ENCODE data around the gene NIPA2. TPM values are rescaled to one million over a fixed set of nuclear protein-coding genes. Genes with fewer than 3 reads are reported as not detected.

The NIPA2 gene
- total and polyA plus RNA-seq, 2 of the 13 experiments (the other 11 are each of a cell fraction or from before 2014, with no cell fraction given), result 29.0 to 56.2 TPM

DNA sequence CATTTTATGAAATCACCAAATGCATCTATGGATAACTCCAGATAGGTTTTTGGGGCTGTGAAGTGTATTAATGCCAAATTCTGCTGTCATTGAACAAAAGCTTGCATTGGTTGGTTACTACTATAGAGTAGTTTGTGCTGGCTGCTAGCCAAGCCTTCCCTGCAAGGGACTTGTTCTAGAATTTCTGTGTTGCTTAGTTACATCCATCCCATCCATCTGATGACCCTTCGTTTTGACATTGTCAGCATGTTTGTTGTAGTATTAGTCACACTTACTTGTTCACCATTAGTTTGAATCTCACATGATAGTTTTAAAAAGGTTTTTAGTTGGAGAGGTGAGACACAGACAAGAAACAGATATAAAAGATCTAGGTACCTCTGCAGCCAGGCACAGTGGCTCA, 7.0 kb upstream of the NIPA2 start:
- POLR2A ChIA-PET, result no interaction called here
- Histone ChIP-seq H3K4me3 (replicated peaks in 1 of 3; ENCODE audit: insufficient read depth in 1 of 3, low read depth in 2 of 3, low read length in 3 of 3) (no peak overlapping the region), H3K27ac (ENCODE audit: extremely low read length, insufficient read depth, low read length) (no peak overlapping the region), H3K27me3 (ENCODE audit: control insufficient read depth in 1 of 2, insufficient read depth in 2 of 2, low read length in 2 of 2) (no peaks in the 10 kb centered on the region), H3K9me3 (ENCODE audit: low read length) (no peaks in the 10 kb centered on the region), H2AFZ (ENCODE audit: low read length) (no peak overlapping the region), H4K20me1 (ENCODE audit: insufficient read depth, low read length) (no peaks in the 10 kb centered on the region), H3K9ac (ENCODE audit: insufficient read depth, low read depth, low read length) (no peak overlapping the region), H3K4me1 (ENCODE audit: insufficient read depth, low read length) (0 out of 2 replicates have a peak, but pooled peaks cover 6% of the 10 kb centered on the region), H3K79me2 (ENCODE audit: insufficient read depth, low read length) (no peaks in the 10 kb centered on the region), H3K4me2 (ENCODE audit: low read depth, low read length) (no peak overlapping the region), H3K36me3 (replicated peaks in 1 of 2; ENCODE audit: control insufficient read depth in 1 of 2, insufficient read depth in 2 of 2, low read length in 2 of 2) (peaks cover 3 to 10% of the 10 kb centered on the region in 2 experiments; a peak in 3 of 5 replicates)
- CTCF ChIA-PET (ENCODE audit: low intra/inter-chr PET ratio, low total read pairs), result no interaction called here
- intact Hi-C loops (cut with micrococcal nuclease; ENCODE audit: unreplicated experiment) (loop anchor here (10.0 kb wide), 1 partner anchor 143 kb away; no protein-coding TSS in a partner anchor), in situ Hi-C loops (cut with HindIII; ENCODE audit: extremely low pct_ligation_motif_present, low pct_unique_long_range_greater_than_20kb) (no loop called here)
- DNase-seq (ENCODE audit: low spot score) (no peak), FAIRE-seq (no peak), ATAC-seq (no peak)
- 90% methylated on average over 1 of the region's 1 CpG for WGBS (ENCODE audit: low lambda C conversion rate)
- TF ChIP-seq MAFF (IDR thresholded peaks at IDR 0.05; ENCODE audit: low read depth, low read length) (peak; percentile 54; the same call in 1 of the 2 replicates), MAFK (conservative IDR thresholded peaks at IDR 0.05 in 1 of 2, IDR thresholded peaks at IDR 0.05 in 1 of 2; ENCODE audit: low read length in 2 of 2) (peak; percentile 69 to 73)
- TF ChIP-seq, protein P1, sequence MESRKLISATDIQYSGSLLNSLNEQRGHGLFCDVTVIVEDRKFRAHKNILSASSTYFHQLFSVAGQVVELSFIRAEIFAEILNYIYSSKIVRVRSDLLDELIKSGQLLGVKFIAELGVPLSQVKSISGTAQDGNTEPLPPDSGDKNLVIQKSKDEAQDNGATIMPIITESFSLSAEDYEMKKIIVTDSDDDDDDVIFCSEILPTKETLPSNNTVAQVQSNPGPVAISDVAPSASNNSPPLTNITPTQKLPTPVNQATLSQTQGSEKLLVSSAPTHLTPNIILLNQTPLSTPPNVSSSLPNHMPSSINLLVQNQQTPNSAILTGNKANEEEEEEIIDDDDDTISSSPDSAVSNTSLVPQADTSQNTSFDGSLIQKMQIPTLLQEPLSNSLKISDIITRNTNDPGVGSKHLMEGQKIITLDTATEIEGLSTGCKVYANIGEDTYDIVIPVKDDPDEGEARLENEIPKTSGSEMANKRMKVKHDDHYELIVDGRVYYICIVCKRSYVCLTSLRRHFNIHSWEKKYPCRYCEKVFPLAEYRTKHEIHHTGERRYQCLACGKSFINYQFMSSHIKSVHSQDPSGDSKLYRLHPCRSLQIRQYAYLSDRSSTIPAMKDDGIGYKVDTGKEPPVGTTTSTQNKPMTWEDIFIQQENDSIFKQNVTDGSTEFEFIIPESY (CRISPR knock-in tag; IDR thresholded peaks at IDR 0.05), result no peak
- BruUV-seq (replicated peaks), result no TSS peak

DNA sequence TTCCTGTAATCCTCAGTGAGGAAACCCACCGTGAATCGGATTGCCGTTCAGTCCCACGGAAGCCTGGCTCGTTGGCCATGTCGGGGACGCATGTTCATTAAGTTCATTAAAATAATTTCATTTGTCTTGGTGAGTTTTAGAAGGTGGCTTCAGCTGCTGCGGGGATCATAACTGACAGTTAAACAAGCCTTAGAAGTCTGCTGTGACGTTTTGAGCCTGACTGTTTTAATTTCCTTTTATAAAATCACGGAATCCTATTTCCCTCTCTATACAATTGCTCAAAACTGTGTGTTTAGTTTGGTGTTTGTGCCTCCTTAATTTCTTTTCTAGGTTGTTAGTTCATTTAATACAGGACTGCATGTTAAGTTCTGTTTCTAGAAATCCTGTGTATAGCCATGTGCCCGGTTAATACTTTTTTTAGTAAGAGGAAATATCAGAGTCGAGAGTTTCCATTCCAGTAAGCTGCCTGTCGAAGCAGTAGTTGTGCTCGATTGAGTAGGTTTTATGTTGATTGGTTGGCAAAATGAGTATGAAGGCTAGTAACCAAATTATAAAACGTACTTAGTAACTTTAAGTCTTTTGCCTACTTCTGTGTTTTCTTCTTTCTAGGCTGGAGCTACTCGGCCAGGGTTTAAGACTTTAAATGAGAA, 705 bp downstream of the NIPA2 start:
- DNase-seq (ENCODE audit: low spot score) (no peak), FAIRE-seq (no peak), ATAC-seq (no peak)
- H3K9ac ChIP-seq (ENCODE audit: insufficient read depth, low read depth, low read length), result peak overlapping the region; percentile 94
- ChIA-PET CTCF (ENCODE audit: low intra/inter-chr PET ratio, low total read pairs) (no interaction called here), POLR2A (interaction anchor here (1.2 kb wide), 1 partner anchor 201 kb away, joined by 3 read pairs; the partner anchor contains the start of gene TUBGCP5)
- H3K27me3 ChIP-seq (ENCODE audit: control insufficient read depth in 1 of 2, insufficient read depth in 2 of 2, low read length in 2 of 2), result no peaks in the 10 kb centered on the region; a peak in 2 of 5 replicates
- H2AFZ ChIP-seq (ENCODE audit: low read length), result no peak overlapping the region
- TF ChIP-seq CREB1 (IDR thresholded peaks at IDR 0.05) (no peak), CREB1 (CRISPR knock-in tag; IDR thresholded peaks at IDR 0.05) (0 out of 2 replicates have a peak, but pooled peaks have one; percentile 31), SNAI1 (CRISPR knock-in tag; IDR thresholded peaks at IDR 0.05; ENCODE audit: borderline replicate concordance) (0 out of 2 replicates have a peak, but pooled peaks have one; percentile 36), RNF2 (conservative IDR thresholded peaks at IDR 0.05; ENCODE audit: low read depth) (no peak), NFE2L1 (CRISPR knock-in tag; IDR thresholded peaks at IDR 0.05; ENCODE audit: borderline replicate concordance) (no peak), KDM5A (IDR thresholded peaks at IDR 0.05; ENCODE audit: borderline replicate concordance, low read length) (0 out of 2 replicates have a peak, but pooled peaks have one; percentile 36), NKX3-1 (CRISPR knock-in tag; IDR thresholded peaks at IDR 0.05) (no peak)
- in situ Hi-C loops (cut with HindIII; ENCODE audit: extremely low pct_ligation_motif_present, low pct_unique_long_range_greater_than_20kb) (no loop called here), intact Hi-C loops (cut with micrococcal nuclease; ENCODE audit: unreplicated experiment) (loop anchor here (10.0 kb wide), 1 partner anchor 136 kb away; no protein-coding TSS in a partner anchor)
- H3K79me2 ChIP-seq (ENCODE audit: insufficient read depth, low read length), result peaks cover 40% of the 10 kb centered on the region
- peak overlapping the region; percentile 80 for H3K4me2 ChIP-seq (ENCODE audit: low read depth, low read length)
- H3K36me3 ChIP-seq (replicated peaks in 1 of 2; ENCODE audit: control insufficient read depth in 1 of 2, insufficient read depth in 2 of 2, low read length in 2 of 2), result peaks cover 1 to 8% of the 10 kb centered on the region in 2 experiments; a peak in 1 of 5 replicates
- H3K9me3 ChIP-seq (ENCODE audit: low read length), result no peaks in the 10 kb centered on the region
- H3K4me1 ChIP-seq (ENCODE audit: insufficient read depth, low read length), result peaks cover 41% of the 10 kb centered on the region
- H3K4me3 ChIP-seq (replicated peaks in 1 of 3; ENCODE audit: insufficient read depth in 1 of 3, low read depth in 2 of 3, low read length in 3 of 3), result peak overlapping the region; percentile 79 to 100 (median 91)
- H3K27ac ChIP-seq (ENCODE audit: extremely low read length, insufficient read depth, low read length), result peak overlapping the region; percentile 86
- WGBS (ENCODE audit: low lambda C conversion rate), result under 1% methylated on average over 13 of the region's 16 CpGs
- H4K20me1 ChIP-seq (ENCODE audit: insufficient read depth, low read length), result 0 out of 2 replicates have a peak, but pooled peaks cover 3% of the 10 kb centered on the region
- TSS peak; percentile 72 for BruUV-seq (replicated peaks)
